HEK293 (cell line): ENCODE measurements around the gene PRKCZ.

ENCODE experiments used
- CTCF ChIA-PET: fragments of 350-600 bp; formaldehyde crosslinking; extraction: SDS; loops from one replicate; lab custom pipeline; 2021; ENCODE audit warnings: antibody characterized with exemption; lab: Yijun Ruan, JAX
- POLR2A ChIA-PET: fragments of 300-600 bp; formaldehyde crosslinking; extraction: SDS; loops from one replicate; lab custom pipeline; 2020; ENCODE audit warnings: antibody characterized with exemption, inconsistent platforms; lab: Yijun Ruan, JAX
- H3K27ac ChIP-seq: fragments of 200-500 bp; sonication (Bioruptor generic); 2 replicates; pipeline ENCODE4 v1.5.1; 2014; ENCODE audit warnings: low read depth, low read length, control low read depth, inconsistent platforms; ENCODE audit errors: extremely low read depth
- H3K36me3 ChIP-seq, 2 experiments: fragments of 200-500 bp in 1 of 2; sonication (Bioruptor generic) in 1 of 2; 1 replicate in 1 of 2; 2 replicates in 1 of 2; pipeline ENCODE4 v1.5.1; 2014 to 2017; ENCODE audit warnings: inconsistent platforms in 2 of 2, low read length in 2 of 2; ENCODE audit not compliant: control insufficient read depth in 2 of 2, insufficient read depth in 1 of 2
- H3K4me1 ChIP-seq: fragments of 200-500 bp; sonication (Bioruptor generic); 2 replicates; pipeline ENCODE4 v1.5.1; 2014; ENCODE audit warnings: mild to moderate bottlenecking, low read length, inconsistent platforms; ENCODE audit not compliant: control insufficient read depth, insufficient read depth
- H3K4me3 ChIP-seq: 2 replicates; pipeline ENCODE4 v1.5.1; 2011; ENCODE audit warnings: low read depth, mild to moderate bottlenecking, control low read depth, low read length, moderate library complexity
- H3K9me3 ChIP-seq: fragments of 200-500 bp; sonication (Bioruptor generic); 2 replicates; pipeline ENCODE4 v1.5.1; 2014; ENCODE audit warnings: low read depth, low read length, inconsistent platforms; ENCODE audit not compliant: control insufficient read depth, insufficient read depth
- HIC1 ChIP-seq: fragments of 450-650 bp; formaldehyde crosslinking; IDR thresholded peaks from 2 replicates; pipeline ENCODE4 v1.5.1; 2016; ENCODE audit warnings: missing biosample characterization, missing genetic modification characterization
- KLF10 ChIP-seq: fragments of 450-650 bp; IDR thresholded peaks from 2 replicates; pipeline ENCODE4 v1.5.1; 2018; ENCODE audit warnings: missing biosample characterization, mild to moderate bottlenecking, missing genetic modification characterization
- ZBTB10 ChIP-seq: fragments of 450-650 bp; formaldehyde crosslinking; IDR thresholded peaks from 2 replicates; pipeline ENCODE4 v1.5.1; 2016; ENCODE audit warnings: missing biosample characterization, missing genetic modification characterization
- ZBTB6 ChIP-seq: fragments of 450-650 bp; formaldehyde crosslinking; IDR thresholded peaks from 2 replicates; pipeline ENCODE4 v1.5.1; 2017; ENCODE audit warnings: missing biosample characterization, missing genetic modification characterization
- ZEB2 ChIP-seq: fragments of 450-650 bp; formaldehyde crosslinking; IDR thresholded peaks from 2 replicates; pipeline ENCODE4 v1.5.1; 2016; ENCODE audit warnings: missing biosample characterization, missing genetic modification characterization
- ZNF169 ChIP-seq: fragments of 450-650 bp; formaldehyde crosslinking; IDR thresholded peaks from 2 replicates; pipeline ENCODE4 v1.5.1; 2016; ENCODE audit warnings: missing biosample characterization, missing genetic modification characterization
- ZNF2 ChIP-seq: fragments of 450-650 bp; formaldehyde crosslinking; IDR thresholded peaks from 2 replicates; pipeline ENCODE4 v1.5.1; 2016; ENCODE audit warnings: missing biosample characterization, missing genetic modification characterization
- ZNF214 ChIP-seq: fragments of 450-650 bp; formaldehyde crosslinking; IDR thresholded peaks from 2 replicates; pipeline ENCODE4 v1.5.1; 2017; ENCODE audit warnings: missing biosample characterization, mild to moderate bottlenecking, missing genetic modification characterization, borderline replicate concordance
- ZNF280C ChIP-seq: fragments of 450-650 bp; formaldehyde crosslinking; IDR thresholded peaks from 2 replicates; pipeline ENCODE4 v1.5.1; 2016; ENCODE audit warnings: missing biosample characterization, missing genetic modification characterization
- ZNF280D ChIP-seq: fragments of 450-650 bp; formaldehyde crosslinking; IDR thresholded peaks from 2 replicates; pipeline ENCODE4 v1.5.1; 2016; ENCODE audit warnings: missing biosample characterization, missing genetic modification characterization
- ZNF292 ChIP-seq: fragments of 450-650 bp; formaldehyde crosslinking; IDR thresholded peaks from 2 replicates; pipeline ENCODE4 v1.5.1; 2016; ENCODE audit warnings: low read depth, missing biosample characterization, missing genetic modification characterization, borderline replicate concordance
- ZNF311 ChIP-seq: fragments of 450-650 bp; formaldehyde crosslinking; IDR thresholded peaks from 2 replicates; pipeline ENCODE4 v1.5.1; 2017; ENCODE audit warnings: missing biosample characterization, missing genetic modification characterization, borderline replicate concordance
- ZNF423 ChIP-seq: fragments of 450-650 bp; formaldehyde crosslinking; IDR thresholded peaks from 2 replicates; pipeline ENCODE4 v1.5.1; 2016; ENCODE audit warnings: missing biosample characterization, missing genetic modification characterization
- ZNF426 ChIP-seq: fragments of 450-650 bp; formaldehyde crosslinking; IDR thresholded peaks from 2 replicates; pipeline ENCODE4 v1.5.1; 2017; ENCODE audit warnings: missing biosample characterization, missing genetic modification characterization, mild to moderate bottlenecking, inconsistent platforms, moderate library complexity
- ZNF449 ChIP-seq: fragments of 450-650 bp; formaldehyde crosslinking; IDR thresholded peaks from 2 replicates; pipeline ENCODE4 v1.5.1; 2017; ENCODE audit warnings: missing biosample characterization, mild to moderate bottlenecking, missing genetic modification characterization, moderate library complexity
- ZNF48 ChIP-seq: fragments of 450-650 bp; formaldehyde crosslinking; IDR thresholded peaks from 2 replicates; pipeline ENCODE4 v1.5.1; 2016; ENCODE audit warnings: missing biosample characterization, missing genetic modification characterization
- ZNF548 ChIP-seq: fragments of 450-650 bp; formaldehyde crosslinking; IDR thresholded peaks from 2 replicates; pipeline ENCODE4 v1.5.1; 2016; ENCODE audit warnings: missing biosample characterization, missing genetic modification characterization
- ZNF623 ChIP-seq: fragments of 450-650 bp; formaldehyde crosslinking; IDR thresholded peaks from 2 replicates; pipeline ENCODE4 v1.5.1; 2016; ENCODE audit warnings: missing biosample characterization, missing genetic modification characterization
- ZSCAN30 ChIP-seq: fragments of 450-650 bp; IDR thresholded peaks from 2 replicates; pipeline ENCODE4 v1.5.1; 2018; ENCODE audit warnings: missing biosample characterization, mild to moderate bottlenecking, missing genetic modification characterization, moderate library complexity
- ZSCAN4 ChIP-seq: fragments of 450-650 bp; formaldehyde crosslinking; IDR thresholded peaks from 2 replicates; pipeline ENCODE4 v1.5.1; 2017; ENCODE audit warnings: missing biosample characterization, missing genetic modification characterization

Gene PRKCZ

GRCh38 chr1:2130871-2131289 lies 80.7 kb downstream of the PRKCZ start (continued):
- TF ChIP-seq ZNF280D (tag by site-specific recombination) (no peak), ZNF423 (tag by site-specific recombination) (no peak), ZBTB6 (tag by site-specific recombination) (no peak)

GRCh38 chr1:2132222-2133038 lies 82.2 kb downstream of the PRKCZ start:
- Histone ChIP-seq H3K9me3 (no peaks in the 10 kb centered on the region), H3K36me3 (peaks cover 0 to 15% of the 10 kb centered on the region in 2 experiments; a peak in 1 of 3 replicates), H3K27ac (no peak overlapping the region), H3K4me1 (peaks cover 3% of the 10 kb centered on the region), H3K4me3 (peak overlapping the region; percentile 32)
- CTCF ChIA-PET: interaction anchor here (0.7 to 0.9 kb wide), 3 partner anchors 24 to 88 kb away, joined by 3 to 4 read pairs (median 4); no protein-coding TSS in a partner anchor
- POLR2A ChIA-PET: interaction anchor here (0.5 to 1.1 kb wide), 3 partner anchors 62 to 757 kb away, joined by 3 to 7 read pairs (median 4); partner anchors contain the start of genes AURKAIP1, FAAP20, MORN1 and RER1
- no peak for TF ChIP-seq ZNF280C (tag by site-specific recombination)
- no peak for TF ChIP-seq ZNF449
- 0 out of 2 replicates have a peak, but pooled peaks have one; percentile 17 for TF ChIP-seq ZNF623 (tag by site-specific recombination)
- TF ChIP-seq ZNF214: no peak
- TF ChIP-seq ZNF48 (tag by site-specific recombination): no peak
- no peak for TF ChIP-seq ZNF426 (tag by site-specific recombination)
- no peak for TF ChIP-seq ZSCAN30 (tag by site-specific recombination)
- TF ChIP-seq ZNF2 (tag by site-specific recombination): no peak
- 0 out of 2 replicates have a peak, but pooled peaks have one; percentile 43 for TF ChIP-seq ZBTB10 (tag by site-specific recombination)
- TF ChIP-seq ZSCAN4 (tag by site-specific recombination): no peak
- TF ChIP-seq ZNF169 (tag by site-specific recombination): no peak
- TF ChIP-seq KLF10 (tag by site-specific recombination): no peak
- no peak for TF ChIP-seq ZNF311 (tag by site-specific recombination)
- TF ChIP-seq ZNF292 (tag by site-specific recombination): no peak
- TF ChIP-seq ZNF548 (tag by site-specific recombination): no peak
- no peak for TF ChIP-seq HIC1 (tag by site-specific recombination)
- no peak for TF ChIP-seq ZEB2
